ENCODE measurements around the gene ANKFN1. TPM values are rescaled to one million over a fixed set of nuclear protein-coding genes. Genes with fewer than 3 reads are reported as not detected.

Gene ANKFN1
- total and polyA plus RNA-seq, 8 donors, result 0.05 to 0.20 (median 0.12) TPM; not detected in 4

DNA sequence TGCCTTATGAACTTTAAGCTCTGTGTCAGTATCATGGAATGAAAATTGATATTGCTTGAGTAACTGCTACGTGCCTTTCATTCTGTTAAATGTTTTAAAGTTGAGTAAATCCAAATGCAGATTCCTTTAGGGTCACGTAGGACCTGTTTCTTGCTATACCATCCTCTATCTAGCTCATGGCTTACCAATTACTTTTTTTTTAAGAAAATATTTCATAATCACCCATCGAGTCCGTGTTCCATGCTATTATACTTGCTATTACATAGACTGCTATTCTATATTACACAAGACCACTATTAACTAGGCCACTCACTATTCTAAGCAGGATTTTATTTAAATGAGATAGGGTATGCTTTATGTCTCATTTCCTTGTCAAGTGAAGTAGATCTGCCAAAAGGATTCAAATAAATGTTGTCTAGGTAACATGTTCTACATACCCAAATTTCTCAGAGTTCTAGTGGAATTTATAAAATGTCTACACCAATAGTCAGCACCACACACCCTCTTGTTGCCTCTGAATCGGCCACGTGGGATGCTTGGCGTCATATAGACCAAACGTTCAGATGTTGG lies 11.9 kb downstream of the ANKFN1 start:
- Histone ChIP-seq H3K27ac (no peak overlapping the region), H3K4me3 (no peak overlapping the region), H3K9me3 (no peaks in the 10 kb centered on the region), H3K4me1 (no peaks in the 10 kb centered on the region), H3K36me3 (no peaks in the 10 kb centered on the region), H3K27me3 (no peaks in the 10 kb centered on the region)
- no peak for ATAC-seq
- DNase-seq, result no peak
- no peak for FAIRE-seq
- 60 to 73% methylated on average over 8 of the region's 8 CpGs for WGBS, 2 donors
- TF ChIP-seq, protein P1, sequence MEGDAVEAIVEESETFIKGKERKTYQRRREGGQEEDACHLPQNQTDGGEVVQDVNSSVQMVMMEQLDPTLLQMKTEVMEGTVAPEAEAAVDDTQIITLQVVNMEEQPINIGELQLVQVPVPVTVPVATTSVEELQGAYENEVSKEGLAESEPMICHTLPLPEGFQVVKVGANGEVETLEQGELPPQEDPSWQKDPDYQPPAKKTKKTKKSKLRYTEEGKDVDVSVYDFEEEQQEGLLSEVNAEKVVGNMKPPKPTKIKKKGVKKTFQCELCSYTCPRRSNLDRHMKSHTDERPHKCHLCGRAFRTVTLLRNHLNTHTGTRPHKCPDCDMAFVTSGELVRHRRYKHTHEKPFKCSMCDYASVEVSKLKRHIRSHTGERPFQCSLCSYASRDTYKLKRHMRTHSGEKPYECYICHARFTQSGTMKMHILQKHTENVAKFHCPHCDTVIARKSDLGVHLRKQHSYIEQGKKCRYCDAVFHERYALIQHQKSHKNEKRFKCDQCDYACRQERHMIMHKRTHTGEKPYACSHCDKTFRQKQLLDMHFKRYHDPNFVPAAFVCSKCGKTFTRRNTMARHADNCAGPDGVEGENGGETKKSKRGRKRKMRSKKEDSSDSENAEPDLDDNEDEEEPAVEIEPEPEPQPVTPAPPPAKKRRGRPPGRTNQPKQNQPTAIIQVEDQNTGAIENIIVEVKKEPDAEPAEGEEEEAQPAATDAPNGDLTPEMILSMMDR (IDR thresholded peaks at IDR 0.05), result no peak
- intact Hi-C loops (cut with DNase I), result no loop called here

DNA sequence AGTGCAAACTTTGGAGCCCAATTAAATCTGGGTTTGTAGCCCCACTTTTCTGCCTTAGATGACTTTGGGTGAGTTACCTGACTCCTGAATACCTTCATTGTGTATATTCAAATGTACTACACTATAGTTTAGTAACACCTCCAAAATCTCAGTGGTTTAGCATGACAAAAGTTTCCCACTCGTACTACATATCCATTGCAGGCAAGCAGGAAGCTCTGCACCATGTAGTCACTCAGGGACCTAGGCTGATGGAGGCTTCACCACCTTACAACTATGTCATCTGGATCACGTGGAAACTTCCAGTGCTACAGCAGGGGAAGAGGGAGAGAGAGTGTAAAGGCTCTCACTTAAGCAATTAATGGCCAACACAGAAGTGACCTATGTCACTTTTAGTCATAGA lies 14.2 kb downstream of the ANKFN1 start:
- no peak for FAIRE-seq
- intact Hi-C loops (cut with DNase I), result no loop called here

DNA sequence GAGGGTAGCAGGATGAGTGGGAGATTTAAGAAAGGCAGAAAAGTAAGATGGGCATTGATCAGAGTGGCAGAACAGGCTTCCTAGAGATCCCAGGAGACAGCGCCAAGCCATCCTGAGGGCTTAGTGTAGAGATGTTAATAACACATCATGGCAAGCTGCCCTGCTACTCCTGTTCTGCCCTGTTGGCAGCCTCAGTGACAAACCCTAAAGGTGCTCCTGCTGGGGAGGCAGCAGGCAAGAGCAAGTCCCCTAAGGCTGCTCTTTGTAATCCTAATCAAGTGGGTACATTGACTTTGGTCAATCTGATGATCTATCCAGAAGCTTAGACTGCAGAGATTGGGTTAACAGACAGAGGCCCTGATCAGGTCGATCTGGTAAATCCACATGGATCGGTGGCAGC lies 16.3 kb downstream of the ANKFN1 start:
- FAIRE-seq (no peak), DNase-seq (no peak), ATAC-seq (no peak)
- no peak overlapping the region for H3K27ac ChIP-seq
- no peaks in the 10 kb centered on the region for H3K4me1 ChIP-seq
- 68 to 71% methylated on average over 3 of the region's 3 CpGs for WGBS, 2 donors
- no peaks in the 10 kb centered on the region for H3K27me3 ChIP-seq
- no peak overlapping the region for H3K4me3 ChIP-seq
- no peaks in the 10 kb centered on the region for H3K9me3 ChIP-seq
- intact Hi-C loops (cut with DNase I), result no loop called here
- TF ChIP-seq, protein P1 (IDR thresholded peaks at IDR 0.05), result no peak
- no peaks in the 10 kb centered on the region for H3K36me3 ChIP-seq

More for the DNA sequence above, 14.2 kb downstream of the ANKFN1 start:
- WGBS, 2 donors, result 57 to 60% methylated on average over 2 of the region's 2 CpGs
- ATAC-seq, result no peak
- TF ChIP-seq, protein P1 (IDR thresholded peaks at IDR 0.05), result no peak
- Histone ChIP-seq H3K36me3 (no peaks in the 10 kb centered on the region), H3K4me3 (no peak overlapping the region), H3K27ac (no peak overlapping the region), H3K4me1 (no peaks in the 10 kb centered on the region), H3K9me3 (no peaks in the 10 kb centered on the region), H3K27me3 (no peaks in the 10 kb centered on the region)
- no peak for DNase-seq

DNA sequence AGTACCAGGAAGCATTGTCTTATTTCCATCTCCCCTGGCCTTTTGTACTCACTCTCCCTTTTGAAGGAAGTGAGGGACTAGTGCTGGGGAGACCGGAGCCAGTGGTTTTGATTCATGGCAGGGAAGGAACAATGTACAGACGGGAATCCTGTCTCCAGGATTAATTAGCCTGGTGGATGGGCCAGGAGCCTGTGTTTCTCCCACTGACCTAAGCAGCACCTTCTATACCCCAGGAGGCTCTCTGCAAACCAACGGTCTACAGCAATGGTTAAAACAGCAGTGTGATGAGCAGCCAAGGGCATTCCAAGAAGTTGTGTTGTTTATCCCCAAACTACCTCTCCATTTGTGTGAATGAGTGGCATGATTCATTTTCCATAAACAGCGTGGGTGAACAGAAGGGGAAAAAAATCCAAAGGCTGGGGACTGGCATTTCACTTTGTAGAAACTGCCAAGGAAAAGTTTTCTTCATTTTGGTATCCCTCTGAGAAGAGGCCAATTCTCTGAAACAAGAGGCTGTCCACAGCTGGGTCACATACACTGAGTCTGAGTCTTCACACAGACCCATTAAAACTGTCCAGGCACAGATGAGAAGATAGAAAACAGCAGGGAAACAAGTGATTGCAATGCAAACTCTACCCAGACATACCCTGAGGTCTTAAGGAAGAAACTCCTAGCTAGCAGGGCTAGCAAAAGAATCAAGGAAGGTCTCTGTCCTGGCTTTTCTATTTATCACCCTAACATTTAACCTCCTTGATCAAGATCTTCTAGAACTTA lies 18.1 kb downstream of the ANKFN1 start:
- ATAC-seq (no peak), FAIRE-seq (no peak), DNase-seq (no peak)
- no peak overlapping the region for H3K27ac ChIP-seq
- no peak overlapping the region for H3K4me3 ChIP-seq
- H3K36me3 ChIP-seq, result no peaks in the 10 kb centered on the region
- TF ChIP-seq, protein P1 (IDR thresholded peaks at IDR 0.05), result no peak
- intact Hi-C loops (cut with DNase I), result no loop called here
- H3K4me1 ChIP-seq, result no peaks in the 10 kb centered on the region
- H3K27me3 ChIP-seq, result no peaks in the 10 kb centered on the region
- 69 to 80% methylated on average over 4 of the region's 4 CpGs for WGBS, 2 donors
- no peaks in the 10 kb centered on the region for H3K9me3 ChIP-seq

DNA sequence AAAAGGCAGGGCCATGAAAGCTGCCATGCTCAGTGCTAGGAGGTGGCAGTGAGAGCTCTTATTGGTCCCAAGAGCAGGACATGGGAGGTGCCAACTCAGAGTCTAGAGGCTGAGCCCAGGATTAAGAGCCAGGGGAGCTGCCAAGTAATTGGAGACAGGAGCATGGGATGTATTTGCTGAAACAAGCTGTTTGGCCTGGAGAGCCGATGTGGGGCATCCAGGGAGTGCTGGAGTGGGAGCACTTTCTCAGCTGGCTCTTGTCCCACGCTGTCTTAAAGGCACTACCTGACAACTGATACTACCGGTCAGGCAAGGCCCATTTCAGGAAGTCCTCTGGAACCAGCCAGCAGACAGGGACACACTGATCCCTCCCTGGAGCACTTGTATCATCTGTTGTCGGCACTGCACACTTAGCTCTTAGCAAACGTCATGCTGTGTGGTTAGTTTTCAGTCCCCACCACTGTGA lies 19.3 kb downstream of the ANKFN1 start:
- DNase-seq, result peak in 1 of 6 donors; percentile 18
- intact Hi-C loops (cut with DNase I), result no loop called here
- TF ChIP-seq, protein P1 (IDR thresholded peaks at IDR 0.05), result no peak
- no peaks in the 10 kb centered on the region for H3K4me1 ChIP-seq
- no peak overlapping the region for H3K27ac ChIP-seq
- no peak for FAIRE-seq
- no peaks in the 10 kb centered on the region for H3K9me3 ChIP-seq
- H3K36me3 ChIP-seq, result no peaks in the 10 kb centered on the region
- H3K27me3 ChIP-seq, result no peaks in the 10 kb centered on the region
- no peak overlapping the region for H3K4me3 ChIP-seq
- peak in 3 of 4 donors; percentile 29 to 64 (median 41) for ATAC-seq
- 21 to 22% methylated on average over 5 of the region's 5 CpGs for WGBS, 2 donors
